ENCODE results near the gene CRYBA4. TPM values are rescaled to one million over a fixed set of nuclear protein-coding genes. Genes with fewer than 3 reads are reported as not detected.

Gene CRYBA4
- total RNA-seq, 1 donor from 2014 or later: not detected

GRCh38 chr22:26660356-26660755, 38.6 kb downstream of the CRYBA4 start:
- no peak for DNase-seq (ENCODE audit: low spot score)

- no peak for DNase-seq (ENCODE audit: low spot score)
Observed at GRCh38 chr22:26660961-26661578, 39.3 kb downstream of the CRYBA4 start.

DNA sequence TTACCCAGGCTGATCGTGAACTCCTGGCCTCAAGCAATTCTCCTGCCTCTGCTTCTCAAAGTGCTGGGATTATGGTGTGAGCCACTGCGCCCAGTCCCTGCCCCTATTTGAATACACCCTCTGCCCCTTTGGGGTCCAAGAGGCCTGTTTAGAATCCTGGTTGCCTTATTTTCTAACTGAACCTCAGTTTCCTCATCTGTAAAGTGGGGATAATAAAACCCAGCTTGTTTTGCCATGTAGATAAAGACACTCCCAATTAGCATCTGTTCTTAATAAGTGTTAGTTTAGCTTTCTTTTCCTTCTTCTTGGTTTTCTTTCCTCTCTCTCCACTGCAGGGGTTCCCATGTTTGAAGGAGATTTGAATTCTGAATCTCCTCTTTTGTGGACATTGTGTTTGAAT, 40.4 kb downstream of the CRYBA4 start:
- no peak for DNase-seq (ENCODE audit: low spot score)

GRCh38 chr22:26663374-26663923, 41.7 kb downstream of the CRYBA4 start:
- no peak for DNase-seq (ENCODE audit: low spot score)

- DNase-seq (ENCODE audit: low spot score): peak; percentile 65
Observed at GRCh38 chr22:26665813-26666231, 44.1 kb downstream of the CRYBA4 start.

DNA sequence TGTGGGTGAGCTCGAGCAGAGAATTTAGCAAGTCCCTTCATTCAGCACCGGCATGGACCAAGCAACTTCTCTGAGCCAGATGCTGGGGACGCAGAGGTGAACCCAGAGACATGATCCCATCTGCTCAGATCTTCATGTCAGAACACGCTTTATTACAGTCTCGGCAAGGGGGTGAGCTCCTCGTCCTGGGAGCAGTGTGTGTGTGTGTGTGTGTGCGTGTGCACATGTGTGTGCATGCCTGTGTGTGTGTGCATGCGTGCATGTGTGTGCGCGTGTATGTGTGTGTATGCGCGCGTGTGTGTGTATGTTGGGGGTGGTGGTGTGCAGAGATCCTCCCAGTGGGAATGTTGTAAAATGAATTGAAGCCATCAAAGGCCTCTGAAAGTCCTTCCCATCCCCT, 45.4 kb downstream of the CRYBA4 start:
- DNase-seq (ENCODE audit: low spot score): no peak

DNA sequence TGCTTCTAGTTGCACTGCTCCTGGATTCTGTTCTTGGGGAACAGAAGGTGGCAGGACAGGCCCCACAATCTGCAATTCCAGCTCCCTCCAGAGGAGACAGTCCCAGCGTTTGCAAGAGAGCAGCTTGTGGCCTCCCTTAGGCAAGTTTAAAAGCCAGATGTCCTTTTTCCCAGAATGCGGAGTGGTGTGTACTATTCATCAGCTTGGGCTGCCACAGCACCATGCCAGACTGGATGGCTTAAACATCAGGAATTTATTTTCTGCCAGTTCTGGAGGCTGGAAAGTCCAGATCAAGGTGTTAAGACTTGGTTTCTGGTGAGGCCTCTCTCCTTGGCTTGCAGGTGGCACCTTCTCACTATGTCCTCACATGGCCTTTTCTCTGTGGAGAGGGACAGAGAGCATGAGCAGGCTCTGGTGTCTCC, 47.3 kb downstream of the CRYBA4 start:
- no peak for DNase-seq (ENCODE audit: low spot score)

DNA sequence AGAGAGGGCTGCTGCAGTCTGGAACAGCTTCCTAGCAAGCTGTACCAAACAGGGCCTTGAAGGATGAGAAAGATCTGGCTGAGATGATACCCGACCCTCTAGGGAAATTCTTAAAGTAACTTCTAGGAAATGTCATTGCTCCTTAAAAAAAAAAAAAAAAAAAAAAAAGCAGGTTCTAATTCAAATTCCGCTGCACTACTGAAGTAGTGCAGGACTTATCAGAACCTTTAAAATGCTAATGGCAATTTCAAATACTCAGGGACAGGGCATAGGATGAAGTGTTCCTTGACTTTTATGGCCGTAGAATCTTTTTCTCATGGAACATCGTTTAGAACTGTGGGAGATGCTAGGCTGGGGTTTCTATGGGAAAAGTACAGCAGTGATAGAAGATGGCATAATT, 48.7 kb downstream of the CRYBA4 start:
- no peak for DNase-seq (ENCODE audit: low spot score)

GRCh38 chr22:26671317-26672059, 49.7 kb downstream of the CRYBA4 start:
- DNase-seq (ENCODE audit: low spot score): no peak

DNA sequence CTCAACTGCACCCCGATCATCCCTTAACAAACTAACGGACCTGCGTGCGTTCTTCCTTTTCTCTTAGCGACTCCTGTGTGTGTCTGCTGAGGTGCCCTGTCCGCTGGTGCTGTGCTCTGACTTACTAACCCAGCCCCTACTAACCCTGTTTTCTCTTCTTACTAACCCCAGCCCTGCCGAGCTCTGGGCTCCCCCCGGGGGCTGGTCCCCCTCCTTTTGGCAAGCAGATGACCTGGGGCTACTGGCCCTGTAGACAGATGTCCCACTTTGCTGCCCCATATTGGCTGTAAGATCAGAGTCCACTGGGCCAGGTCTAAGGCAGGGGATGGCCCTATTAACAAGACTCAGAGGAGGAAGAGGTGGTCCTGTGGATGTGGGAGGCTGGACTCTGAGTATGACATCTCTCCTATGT, 50.3 kb downstream of the CRYBA4 start:
- DNase-seq (ENCODE audit: low spot score): no peak

GRCh38 chr22:26672590-26673468, 51.1 kb downstream of the CRYBA4 start:
- DNase-seq (ENCODE audit: low spot score): peak; percentile 98

DNA sequence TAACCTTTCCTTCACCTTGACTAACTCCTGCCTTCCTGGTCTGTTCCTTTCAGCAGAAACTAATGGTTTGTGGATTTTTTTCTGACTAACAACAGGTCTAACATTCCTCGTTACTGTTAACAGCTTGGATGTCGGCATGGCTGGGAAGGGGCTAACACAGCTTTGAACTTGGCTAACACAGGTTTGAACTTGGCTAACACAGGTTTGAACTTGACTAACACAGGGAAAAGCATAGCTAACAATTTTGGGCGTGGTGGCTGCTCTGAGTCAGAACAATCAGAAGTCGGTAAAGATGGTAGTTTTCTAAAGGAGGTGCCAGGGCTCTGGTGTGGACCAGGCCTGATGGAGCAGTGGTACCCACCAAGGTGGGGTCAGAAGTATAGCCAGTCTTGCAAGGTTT, 51.7 kb downstream of the CRYBA4 start:
- DNase-seq (ENCODE audit: low spot score): no peak

DNA sequence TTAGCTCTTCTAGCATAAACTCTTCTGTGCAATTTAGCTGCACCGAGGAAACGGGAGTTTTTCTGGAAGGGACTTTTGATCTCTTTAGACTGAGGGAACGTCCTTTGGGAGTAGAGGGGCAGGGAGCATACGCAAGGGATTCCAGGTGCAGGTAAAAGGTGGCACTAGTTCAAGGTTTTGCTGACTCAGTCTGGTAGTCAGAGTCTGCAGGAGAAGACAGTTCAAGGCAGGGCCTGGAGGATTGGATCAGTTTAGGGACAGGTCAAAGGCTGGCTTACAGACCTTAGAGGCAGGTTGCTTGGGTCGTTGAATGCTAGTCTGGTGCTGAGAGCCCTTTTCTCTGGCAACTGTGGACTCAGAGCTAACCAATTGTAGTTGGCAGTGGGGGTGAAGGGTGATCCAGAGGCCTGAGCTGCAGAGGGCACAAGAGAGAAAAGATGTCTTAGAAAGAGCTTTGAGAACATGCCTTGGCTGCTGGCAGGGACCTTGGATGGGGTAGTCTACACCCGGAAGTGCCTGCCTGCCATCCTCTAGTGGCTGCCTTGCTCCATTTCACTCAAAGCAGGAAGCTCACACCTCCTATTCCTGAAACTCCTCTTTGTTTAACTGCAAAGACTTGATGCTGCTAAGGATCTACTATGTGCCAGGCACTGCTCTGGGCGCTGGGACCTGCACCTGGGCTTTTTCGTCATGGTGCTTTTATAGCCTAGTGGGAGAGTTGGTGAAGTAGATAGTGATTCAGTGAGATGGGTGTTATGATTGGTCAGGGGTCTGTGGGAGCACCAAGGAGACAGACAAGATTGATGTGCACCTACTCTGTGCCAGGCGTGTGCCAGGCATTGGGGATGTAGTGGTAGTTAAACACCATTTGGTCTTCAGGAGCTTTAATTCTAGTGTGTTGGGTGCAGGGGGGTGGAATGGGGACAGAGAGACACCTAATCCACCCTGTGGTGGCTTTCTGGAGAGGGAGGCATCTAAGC, 52.7 kb downstream of the CRYBA4 start:
- no peak for DNase-seq (ENCODE audit: low spot score)

DNA sequence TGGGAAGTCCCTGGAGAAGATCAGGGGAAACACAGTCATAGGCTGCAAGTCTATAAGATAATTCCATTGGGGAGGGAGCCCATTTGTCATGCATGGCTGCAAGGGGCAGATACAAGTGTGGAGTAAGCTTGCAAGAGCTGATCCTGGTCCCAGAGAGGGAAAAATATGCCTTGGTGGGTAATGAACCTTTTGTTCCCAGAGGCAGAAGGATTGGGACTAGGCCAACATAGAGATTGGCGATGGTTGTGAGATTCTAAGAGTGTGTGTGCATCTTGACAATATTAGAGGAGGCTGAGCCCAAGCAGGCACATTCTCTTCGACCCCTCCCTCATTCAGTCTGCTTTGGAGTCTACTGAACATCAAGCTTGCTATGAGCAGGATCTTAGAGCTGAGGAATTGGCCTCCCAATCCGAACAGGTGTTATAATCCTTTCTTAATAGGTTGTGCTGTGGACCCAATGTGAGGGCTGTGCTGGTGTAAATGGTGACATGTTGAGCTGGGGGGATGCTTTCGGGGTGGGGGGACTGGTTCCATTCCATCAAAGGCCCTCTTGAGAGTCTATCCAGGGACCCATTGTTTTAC, 54.0 kb downstream of the CRYBA4 start:
- no peak for DNase-seq (ENCODE audit: low spot score)

DNA sequence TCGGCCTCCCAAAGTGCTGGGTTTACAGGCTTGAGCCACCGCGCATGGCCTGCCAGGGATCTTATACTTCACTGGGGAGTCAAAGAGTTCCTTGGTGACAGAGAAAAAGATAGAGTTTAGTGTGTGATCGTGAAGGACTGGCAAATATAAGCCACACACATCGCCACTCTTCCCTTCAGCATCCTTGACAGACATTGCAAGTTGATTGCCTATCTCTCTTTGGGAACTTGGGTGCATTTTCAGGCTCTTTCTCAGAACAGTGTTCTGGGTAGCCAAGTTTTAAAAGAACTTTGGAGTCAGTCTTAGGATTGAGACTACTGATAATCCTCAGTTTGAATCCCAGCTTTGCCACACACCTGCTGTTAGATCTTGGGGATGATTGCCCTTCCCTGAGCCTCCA, 55.5 kb downstream of the CRYBA4 start:
- no peak for DNase-seq (ENCODE audit: low spot score)

- DNase-seq (ENCODE audit: low spot score): peak; percentile 86
Observed at GRCh38 chr22:26679003-26679629, 57.4 kb downstream of the CRYBA4 start.
